Activated CD4-positive, alpha-beta T cell treated with anti-CD3 and anti-CD28 coated beads, Interleukin-2, amount 50 U/mL, for 4 hours (primary cell): Measurements from ENCODE around the gene FNDC11.
A peak's percentile ranks its signal among the peaks of the same experiment; 100 is the strongest.

Source experiments
- DNase-seq, 2 experiments: peaks; one replicate each; pipeline ENCODE4 v3.0.0-alpha.2; 2020

Gene FNDC11

DNA sequence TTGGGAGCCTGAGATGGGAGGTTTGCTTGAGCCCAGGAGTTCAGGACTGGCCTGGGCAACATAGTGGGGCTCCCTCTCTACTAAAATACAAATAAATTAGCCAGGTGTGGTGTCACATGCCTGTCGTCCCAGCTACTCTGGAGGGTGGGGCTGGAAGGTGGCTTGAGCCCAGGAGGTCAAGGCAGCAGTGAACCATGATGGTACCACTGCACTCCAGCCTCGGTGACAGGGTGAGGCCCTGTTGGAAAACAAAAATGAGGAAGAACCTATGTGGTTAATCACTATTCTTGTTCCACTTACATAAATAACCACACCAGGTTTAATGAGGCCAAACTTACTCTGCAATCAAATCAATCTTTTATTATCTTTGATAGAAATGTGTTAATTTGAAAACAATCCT lies 28.0 kb upstream of the FNDC11 start:
- no peak for DNase-seq

DNA sequence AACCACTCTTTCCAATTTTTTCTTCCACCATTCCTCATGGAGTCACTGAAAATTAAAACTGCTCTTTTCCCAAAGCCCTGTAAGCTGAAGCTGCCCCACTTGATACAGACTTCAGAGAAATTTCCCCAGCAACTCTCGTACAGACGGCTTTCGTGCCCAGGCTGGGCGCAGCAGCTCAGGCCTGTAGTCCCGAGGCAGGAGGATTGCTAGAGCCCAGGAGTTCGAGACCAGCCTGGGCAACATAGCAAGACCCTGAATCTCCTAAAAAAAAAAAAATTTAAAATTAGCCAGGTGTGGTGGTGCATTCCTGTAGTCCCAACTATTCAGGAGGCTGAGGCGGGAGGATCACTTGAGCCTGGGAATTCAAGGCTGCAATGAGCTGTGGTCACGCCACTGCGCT lies 26.8 kb upstream of the FNDC11 start:
- no peak for DNase-seq

DNA sequence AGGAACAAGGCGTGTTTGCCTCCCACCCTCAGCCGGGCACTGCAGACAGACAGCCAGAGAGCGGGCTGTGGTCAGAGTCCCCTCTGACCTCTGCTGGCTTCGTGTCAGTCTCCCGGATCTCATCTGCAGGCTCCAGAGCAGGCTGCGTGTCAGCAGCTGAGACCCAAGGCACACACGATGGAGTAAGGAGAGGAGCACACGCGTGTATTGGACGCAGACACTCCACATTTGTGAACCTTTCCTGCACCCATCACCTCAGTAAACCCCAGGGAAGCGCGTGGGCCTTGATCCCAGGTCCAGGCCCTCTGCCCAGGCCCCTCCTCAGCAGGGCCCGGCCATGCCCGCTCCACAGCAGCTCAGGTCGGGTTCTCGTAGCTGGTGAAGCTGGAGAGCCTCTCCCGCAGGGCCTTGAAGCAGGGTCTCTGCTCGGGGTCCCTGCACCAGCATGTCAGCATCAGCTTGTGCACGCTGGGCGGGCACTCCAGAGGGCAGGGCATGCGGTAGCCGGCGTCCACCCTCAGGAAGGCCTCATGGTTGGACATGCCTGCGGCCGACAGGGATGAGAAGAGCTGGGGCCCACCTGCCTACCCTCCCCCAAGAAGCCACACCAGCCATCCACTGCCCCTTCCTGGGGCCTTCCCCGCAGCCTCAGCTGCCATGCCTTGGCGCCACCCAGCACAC lies 24.6 kb upstream of the FNDC11 start:
- DNase-seq, result no peak

DNA sequence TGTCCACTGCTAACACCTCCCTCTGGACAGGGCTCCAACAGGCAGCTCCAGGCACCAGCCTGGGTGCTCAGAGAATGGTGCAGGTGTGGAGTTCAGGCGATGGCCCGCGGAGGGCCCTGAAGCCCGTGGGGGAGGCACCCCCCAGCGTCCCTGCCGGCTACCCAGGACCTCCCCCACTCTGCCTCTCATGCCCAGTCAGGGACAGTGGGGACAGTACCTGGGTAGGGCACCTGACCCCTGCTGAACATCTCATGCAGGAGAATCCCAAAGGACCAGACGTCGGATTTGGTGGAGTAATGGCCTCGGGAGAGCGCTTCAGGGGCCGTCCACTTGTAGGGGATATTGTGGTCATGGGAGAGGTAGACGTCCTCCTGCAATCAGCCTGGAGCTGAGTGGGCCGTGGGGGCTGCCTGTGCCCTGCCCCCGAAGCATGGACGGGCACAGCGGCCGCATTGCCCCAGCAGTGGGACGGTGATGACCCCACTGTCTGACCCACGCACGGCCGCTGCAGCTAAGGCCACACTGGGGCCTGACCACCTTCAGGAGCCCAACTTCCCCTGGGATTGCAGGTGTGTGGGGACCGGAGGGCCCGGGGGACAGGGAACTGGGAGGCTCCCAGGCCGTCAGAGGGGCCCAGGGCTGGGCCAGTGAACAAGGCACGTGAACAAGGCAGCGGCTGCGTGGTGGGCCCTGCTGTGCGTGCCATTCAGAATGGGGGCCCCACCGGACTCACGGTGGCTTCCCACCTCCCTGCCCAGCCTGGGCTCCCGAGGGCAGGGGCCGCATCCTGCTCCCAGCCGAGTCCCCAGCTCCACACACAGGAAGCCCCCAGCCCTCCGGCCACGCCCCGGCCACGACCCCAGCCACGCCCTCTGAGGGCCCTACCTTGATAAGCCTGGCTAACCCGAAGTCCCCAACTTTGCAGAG lies 23.8 kb upstream of the FNDC11 start:
- DNase-seq, result no peak

DNA sequence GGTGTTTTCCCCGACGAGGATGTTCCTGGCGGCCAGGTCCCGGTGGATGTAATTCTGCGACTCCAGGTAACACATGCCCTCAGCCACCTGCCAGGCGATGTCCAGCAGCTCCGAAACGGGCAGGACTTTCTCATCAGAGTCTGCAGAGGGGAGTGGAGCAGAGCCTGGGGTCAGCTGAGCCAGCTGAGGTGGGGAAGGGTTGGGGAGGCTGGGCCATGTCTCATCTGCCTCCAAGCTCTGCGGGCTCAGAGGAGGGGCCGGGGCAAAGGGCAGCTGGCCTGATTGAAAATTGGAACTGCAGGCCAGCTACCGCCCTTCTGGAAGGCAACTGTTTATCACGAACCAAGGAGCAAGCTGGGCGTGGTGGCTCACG lies 23.2 kb upstream of the FNDC11 start:
- no peak for DNase-seq

DNA sequence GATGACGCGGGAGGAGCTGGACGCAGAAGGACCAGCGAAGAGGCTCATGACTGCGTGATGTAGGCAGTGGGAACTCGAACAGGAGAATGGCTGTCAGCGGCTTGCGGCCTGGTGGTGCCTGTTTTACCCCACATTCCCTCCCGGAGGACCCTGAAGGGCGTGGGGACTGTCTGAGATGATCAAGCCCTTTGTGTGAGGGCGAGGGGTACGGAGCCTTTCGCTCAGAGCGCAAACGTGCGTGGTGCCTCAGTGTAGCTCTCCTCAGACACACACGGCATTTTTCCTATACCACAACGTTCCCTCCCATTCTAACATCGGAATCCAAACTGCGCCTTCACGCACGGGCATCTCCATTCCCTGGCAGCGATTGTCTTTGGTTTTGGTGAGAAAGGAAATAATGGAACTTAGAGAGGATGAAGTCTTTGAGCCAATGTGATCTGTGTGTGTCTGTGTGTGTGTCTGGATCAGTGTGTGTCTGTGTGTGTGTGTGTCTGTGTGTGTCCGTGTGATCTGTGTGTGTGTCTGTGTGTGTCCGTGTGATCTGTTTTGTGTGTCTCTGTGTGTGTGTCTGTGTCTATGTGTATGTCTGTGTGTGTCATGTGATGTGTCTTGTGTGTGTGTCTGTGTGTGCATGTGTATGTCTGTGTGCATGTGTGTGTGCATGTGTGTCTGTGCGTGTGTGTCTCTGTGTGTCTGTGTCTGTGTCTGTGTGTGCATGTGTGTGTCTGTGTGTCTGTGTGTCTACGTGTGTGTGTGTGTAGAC lies 22.1 kb upstream of the FNDC11 start:
- DNase-seq, result no peak

DNA sequence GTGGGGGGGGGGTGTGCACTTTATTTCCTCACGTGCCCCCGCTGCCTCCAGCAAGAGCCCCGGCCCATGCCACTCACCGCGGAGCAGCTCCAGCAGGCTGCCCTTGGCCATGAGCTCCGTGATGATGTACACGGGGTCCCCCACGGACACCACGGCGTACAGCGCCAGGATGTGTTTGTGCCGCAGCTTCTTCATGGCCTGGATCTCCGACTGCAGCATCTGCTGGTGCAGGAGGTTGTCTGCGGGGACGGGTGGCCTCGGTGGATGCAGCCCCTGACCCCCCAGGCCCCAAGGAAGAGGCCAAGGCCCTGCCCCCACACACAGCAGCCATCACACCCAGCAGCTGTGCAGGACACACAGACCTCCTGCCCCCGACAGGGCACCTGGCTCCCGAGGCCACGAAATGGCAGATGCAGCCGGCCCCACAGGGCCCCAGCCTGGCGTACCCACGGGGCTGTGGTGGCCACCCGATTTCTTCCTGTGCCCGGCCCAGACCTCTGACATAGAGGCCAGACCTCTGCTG lies 21.4 kb upstream of the FNDC11 start:
- no peak for DNase-seq

DNA sequence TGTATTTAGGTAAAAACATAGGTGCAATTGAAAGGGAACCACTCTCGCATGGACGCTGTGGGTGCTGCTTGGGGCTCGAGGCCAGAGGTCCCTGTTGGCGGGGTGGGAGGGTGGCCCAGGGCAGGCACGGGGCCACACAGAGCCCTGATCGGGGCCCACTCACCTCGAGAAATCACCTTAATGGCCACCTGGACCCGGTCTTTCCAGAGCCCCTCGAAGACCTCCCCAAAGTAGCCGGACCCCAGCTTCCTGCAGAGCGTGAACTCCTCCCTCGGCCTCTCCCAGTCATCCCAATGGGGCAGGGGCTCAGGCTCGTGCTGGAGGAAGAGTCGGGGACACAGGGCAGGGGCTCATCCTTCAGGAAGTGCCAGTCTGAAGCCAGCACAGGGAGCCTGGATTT lies 20.6 kb upstream of the FNDC11 start:
- no peak for DNase-seq

DNA sequence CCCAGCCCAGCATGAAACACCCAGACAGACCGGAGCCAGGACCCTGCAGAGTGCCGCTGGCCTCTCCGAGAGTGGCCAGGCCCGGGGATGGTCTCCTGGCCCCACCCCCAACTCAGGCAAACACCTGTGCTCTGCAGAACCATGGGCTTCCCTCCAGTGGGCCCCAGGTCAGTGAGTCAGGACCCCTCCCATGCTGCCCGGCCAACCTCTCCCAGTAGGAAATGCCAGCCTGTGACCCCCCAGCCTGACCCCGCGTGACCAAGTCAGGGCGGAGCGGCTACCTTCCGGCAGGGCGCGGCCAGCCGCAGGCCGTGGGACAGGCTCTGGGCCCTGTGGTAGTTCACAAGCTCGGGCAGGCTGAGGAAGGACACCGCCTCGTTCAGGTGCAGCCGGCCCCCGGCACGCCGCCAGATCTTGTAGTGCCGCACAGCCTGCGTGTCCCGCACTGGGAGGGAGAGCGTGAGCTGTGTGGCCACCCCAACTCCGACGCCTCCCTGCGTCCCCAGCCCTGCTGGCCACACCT lies 20.0 kb upstream of the FNDC11 start:
- no peak for DNase-seq

DNA sequence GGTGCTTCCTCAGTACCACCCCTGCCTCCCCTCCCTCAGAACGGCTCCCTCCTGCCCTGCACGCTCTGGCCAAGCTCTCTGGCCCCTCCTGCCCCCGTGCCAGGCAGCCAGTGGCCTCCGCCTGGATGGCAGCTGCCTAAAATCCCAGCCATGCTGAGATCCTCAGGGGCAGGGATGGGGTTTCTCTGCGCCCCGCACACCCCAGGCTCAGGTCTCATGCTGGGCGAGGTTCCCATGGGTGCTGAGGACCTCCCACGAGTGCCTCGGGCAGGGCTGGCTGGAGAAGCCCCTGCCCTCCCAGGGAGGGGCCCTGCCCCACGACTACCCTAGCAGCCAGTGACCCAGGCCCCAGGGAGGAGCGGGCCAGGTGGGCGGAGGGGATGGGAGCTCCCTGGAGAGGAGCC lies 19.5 kb upstream of the FNDC11 start:
- no peak for DNase-seq

DNA sequence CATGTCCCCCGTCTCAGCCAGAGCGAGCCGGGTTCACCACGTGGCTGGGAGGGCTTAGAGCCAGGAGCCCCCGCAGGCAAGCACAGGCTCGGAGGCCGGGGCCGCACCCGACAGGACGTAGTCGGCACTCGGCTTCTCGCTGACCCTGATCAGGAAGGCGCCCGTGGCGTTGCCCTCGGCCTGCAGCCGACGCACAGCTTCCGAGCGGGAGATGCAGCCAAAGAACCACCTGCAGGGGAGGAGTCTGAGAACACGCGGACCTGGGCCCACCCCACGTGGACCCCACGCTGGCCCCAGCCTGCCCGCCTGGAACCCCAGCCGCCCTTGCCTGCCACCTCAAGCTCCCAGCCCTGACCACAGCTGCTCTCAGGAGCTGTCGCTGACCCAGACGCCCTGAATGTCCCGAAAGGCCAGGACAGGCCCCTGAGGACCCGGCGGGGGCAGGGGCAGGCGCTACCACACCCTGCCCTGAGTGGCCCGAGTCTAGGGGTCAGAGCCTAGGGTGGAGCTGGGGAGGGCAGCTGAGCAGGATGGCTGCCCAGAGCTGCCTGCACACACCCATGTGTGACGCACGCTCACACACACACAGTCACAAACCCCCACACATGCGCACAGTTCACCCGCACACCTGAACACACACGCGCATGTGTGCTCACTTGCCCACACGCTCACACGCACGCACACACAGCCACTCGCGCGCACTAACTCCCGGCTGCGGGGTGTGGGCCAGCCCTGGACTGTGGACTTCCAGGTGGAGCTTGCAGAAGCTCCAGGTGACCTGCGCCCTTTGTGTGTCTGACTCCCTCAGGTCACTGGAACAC lies 18.9 kb upstream of the FNDC11 start:
- DNase-seq, result no peak

DNA sequence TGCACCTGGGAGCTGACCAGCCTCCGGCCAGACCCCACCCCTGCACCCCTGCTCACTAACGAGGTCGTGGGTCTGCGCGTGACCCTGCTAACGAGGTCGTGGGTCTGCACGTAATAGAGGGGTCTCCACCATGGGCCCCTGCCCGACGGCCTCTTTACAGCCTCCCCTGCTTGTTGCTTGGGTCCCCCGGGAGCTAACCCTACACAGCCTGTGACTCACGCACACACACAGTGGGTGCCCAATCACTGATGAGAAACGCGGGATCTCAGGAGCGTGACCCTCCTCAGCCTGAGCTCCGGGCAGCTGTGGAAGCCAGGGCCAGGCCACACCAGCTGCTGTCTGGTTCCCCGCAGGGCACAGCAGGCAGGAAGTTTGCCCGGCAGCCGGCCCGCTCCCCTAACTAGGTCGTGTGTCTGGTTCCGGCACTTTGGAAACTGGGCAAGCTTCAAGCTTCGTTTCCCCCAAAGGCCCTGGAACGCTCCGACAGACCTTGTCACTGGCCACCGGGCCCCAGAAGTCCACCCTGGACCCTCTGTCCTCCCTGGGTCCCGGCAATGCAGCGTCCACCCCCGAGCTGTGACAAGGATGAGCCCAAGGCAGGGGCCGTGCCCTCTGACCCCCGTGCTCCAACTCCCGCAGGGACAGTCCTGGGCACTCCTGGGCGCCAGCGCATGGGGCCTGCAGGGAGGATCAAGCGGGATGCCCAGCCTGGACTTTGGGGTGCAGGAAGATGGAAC lies 17.6 kb upstream of the FNDC11 start:
- DNase-seq, result no peak

DNA sequence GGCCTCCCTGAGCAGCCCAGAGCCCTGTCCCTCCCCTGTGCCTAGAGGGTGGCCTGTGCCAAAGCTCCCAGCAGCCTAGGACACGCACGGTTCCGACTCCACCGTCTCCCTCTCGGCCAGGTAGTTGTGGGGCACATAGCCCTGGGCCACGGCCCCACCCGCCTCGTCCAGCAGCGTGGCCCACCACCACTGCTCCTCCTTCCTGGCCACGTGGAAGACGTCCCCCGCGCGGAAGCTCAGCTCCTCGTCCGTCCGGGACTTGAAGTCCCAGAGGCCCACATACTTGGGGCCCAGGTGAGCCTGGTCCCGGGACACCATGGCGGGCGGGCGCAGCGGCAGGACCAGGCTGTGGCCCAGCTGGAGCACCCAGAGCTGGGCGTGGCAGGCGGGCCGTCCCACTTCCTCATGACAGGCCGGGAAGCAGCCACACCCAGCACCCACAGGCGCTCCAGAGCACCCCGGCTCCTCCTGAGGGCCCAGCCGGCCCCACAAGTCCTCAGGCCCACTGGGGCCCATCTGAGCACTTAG lies 16.9 kb upstream of the FNDC11 start, which contains the start of gene PTK6:
PTK6 (minus strand) TSS at position 380 of the 528 bp plus-strand sequence; CDS start at position 318, 62 bp downstream.
- no peak for DNase-seq

DNA sequence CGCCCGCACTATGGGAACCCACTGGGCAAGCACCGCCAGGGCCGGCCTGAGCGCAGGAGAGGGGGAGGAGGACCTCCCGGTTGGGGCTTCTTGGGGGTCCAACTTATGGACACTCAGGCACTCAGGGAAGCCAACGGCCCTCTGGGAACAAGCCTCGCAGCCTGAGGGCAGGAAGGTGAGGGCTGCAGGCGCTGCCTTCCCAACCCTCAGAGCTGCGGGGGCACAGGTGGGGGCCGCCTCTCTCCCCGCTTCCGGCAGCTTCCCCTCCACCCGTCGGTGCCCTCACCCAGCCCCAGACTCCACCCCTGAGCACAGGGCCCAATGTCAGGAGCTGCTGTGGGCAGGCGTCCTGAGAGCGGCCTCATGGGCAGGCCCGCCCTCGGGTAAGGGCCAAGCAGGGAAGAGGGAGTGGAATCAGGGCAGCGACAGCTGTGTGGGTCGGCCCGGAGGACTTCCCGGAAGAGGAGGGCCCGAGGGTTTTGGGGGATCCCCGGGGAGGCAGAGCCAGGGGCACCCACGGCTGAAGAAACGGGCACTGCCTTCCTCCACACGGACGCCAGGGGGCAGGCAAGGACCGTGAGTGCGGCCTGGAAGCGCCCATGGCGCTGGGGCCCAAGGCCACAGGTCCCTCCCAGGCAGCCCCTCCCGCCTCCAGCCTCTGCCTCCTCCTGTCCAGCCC lies 16.3 kb upstream of the FNDC11 start:
- peak; percentile 89 for DNase-seq

DNA sequence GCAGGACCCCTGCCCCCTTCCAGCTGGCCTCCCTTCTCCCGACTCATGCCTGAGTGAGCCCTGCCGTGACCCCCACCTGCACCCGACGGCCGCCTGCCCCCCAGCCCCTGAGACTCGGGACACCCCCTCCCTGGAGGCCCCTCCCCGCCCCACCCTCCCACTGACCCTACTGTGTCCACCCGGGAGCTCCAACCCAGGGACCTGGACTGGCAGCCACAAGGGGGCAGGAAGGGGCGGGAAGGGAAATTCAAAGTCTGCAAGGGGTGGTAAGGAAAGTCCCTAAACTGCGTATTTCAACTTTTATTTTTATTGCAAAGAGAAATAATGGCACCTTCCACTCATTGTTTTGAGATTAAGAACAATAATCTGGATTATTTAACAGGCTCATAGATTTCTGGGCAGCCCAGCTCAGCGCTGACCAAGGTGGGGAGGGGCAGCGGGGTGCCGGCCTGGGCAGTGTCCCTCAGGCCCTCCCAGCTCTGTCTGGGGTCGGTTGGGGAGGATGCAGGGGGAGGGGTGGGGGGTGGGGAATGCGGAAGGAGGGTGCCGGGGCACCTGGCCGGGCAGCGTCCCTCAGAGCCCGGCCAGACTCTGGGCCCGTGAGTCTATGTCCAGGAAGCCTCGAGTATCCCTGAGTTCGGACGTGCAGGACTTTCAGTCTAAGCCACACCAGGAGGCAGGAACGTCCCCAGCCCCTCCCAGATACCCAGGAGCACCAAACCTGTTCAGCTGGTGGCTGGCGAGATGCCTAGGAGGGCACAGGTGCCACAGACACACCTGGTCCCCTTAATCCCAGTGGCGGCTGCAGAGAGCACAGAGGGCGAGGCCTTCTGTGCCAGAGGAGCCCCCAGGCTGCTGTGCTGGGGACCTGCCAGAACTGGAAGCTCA lies 15.5 kb upstream of the FNDC11 start:
- peak in 1 of 2 experiments; percentile 32 for DNase-seq

DNA sequence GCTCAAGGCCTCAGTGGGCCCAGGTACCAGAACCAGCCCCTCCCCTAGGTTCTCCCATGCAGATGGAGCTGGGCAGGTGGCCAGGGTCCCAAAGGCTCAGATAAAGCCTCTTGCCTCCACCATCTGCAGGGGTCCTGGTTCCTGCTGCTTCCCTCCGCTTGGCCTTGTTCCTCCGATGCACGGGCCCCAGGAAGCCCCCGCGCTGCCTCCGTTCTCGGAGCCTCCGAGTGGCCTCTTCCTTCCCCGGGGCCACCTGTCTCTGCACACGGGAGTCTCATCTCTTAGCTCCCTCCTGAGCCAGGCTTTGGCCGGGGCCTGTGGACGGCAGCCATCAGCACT lies 14.9 kb upstream of the FNDC11 start:
- no peak for DNase-seq

DNA sequence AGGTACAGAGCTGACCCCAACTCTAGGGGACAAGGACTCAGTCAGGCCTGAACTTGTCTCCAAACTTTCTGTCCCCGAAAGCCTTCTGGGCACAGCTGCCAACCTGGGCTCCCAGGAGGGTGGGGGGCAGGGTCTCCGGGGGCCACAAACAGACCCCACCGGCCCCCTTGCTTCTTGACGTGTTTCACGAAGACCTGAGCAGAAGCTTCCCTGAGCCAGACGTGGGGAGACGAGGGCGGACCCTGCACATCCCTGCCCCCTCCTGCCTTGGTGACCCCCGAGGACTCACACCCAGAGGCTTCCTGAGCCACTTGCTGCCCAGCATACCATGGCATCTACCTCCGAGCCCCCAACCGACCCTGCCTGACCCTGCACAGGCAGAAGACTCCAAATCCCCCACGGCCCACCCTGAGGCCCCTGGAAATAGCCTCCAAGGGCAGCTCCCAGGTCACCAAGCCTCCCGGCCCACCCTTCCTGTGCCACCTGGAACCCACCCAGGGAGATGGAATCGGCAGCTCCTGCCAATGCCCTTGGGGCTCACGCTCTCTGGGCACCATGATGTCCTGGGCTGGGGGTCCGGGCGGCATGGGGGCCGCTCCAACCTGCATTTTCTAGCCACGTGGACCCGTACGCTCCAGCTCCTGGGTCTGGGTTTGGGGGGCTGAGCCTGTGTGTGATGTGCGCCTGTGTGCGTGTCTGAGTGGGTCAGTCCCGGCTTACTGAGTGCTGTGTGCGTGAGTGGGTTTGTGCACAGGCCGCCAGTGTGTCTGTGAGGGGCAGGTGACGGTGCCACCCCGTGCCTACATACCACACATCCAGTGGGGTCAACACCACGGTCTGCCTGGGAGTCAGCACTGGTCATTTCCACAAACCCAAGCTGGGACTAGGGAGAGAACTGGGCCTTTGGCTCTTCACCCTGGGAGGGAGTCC lies 14.3 kb upstream of the FNDC11 start:
- DNase-seq, result no peak
